ENCODE data around the gene KLRC2. TPM values are rescaled to one million over a fixed set of nuclear protein-coding genes. Genes with fewer than 3 reads are reported as not detected.

The KLRC2 gene
- total RNA-seq, 1 donor from 2014 or later: 1.5 TPM

DNA sequence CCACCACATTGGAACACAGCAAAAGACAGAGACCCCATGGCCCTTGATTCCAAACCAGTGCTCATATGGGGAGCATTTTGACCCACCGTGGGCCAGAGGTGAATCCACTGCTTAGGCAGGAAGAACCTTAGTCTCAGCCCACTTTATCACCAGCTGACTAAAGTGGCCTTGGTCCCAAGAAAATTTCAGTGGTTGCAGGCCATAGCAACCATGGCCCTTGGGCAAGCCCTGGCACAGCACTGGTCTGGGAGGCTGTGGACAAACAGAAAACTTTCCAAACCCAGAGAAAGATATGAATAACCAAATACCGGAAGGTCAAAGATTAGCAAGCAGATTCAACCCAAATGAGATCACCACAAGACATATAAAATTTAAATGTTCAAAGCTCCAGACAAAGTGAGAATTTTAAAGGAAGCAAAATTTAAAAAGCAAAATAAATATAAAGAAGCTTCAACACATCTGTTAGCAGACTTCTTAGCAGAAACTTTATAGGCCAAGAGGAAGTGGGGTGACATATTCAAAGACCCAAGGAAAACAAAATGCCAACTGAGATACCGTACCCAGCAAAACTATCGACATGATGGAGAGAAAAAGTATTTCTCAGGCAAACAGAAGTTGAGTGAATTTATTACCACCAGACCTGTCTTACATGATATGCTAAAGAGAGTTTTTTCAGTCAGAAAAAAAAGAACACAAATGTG lies 53.7 kb downstream of the KLRC2 start:
- Histone ChIP-seq H3K4me3 (no peak overlapping the region), H3K36me3 (no peaks in the 10 kb centered on the region), H3K27me3 (no peaks in the 10 kb centered on the region), H3K27ac (no peak overlapping the region), H3K4me1 (no peaks in the 10 kb centered on the region), H3K9me3 (no peaks in the 10 kb centered on the region)
- intact Hi-C loops (cut with DNase I): loop anchor here (5.0 kb wide), 1 partner anchor 1160 kb away; no protein-coding TSS in a partner anchor
- TF ChIP-seq POLR2A (IDR thresholded peaks at IDR 0.05) (no peak), CTCF (IDR thresholded peaks at IDR 0.05) (no peak), POLR2AphosphoS5 (IDR thresholded peaks at IDR 0.05; ENCODE audit: insufficient read depth in 1 of 2, low read depth in 1 of 2) (no peak)
- DNase-seq (ENCODE audit: extremely low spot score in 2 of 2): no peak

Other genes starting within 250 kb of the KLRC2 start
- 90.6 TPM for gene GABARAPL1, start 223.1 kb downstream of the KLRC2 start, total RNA-seq
- gene KLRD1, start 128.1 kb downstream of the KLRC2 start, total RNA-seq: 4.4 TPM
- 12.8 TPM for gene KLRK1, start 46.0 kb downstream of the KLRC2 start, total RNA-seq
- not detected for gene KLRC4, start 26.3 kb downstream of the KLRC2 start, total RNA-seq
- gene KLRC3, start 15.4 kb downstream of the KLRC2 start, total RNA-seq: not detected
- 1.5 TPM for gene KLRC1, start 17.4 kb upstream of the KLRC2 start, total RNA-seq
- 1.2 TPM for gene EIF2S3B, start 69.9 kb upstream of the KLRC2 start, total RNA-seq
- gene MAGOHB, start 177.6 kb upstream of the KLRC2 start, total RNA-seq: 7.9 TPM
- 6.4 TPM for gene STYK1, start 238.0 kb upstream of the KLRC2 start, total RNA-seq

Measured in vagina (tissue), 2 donors.